Body of pancreas (tissue), 4 donors: Measurements from ENCODE around the gene METRNL. TPM values are rescaled to one million over a fixed set of nuclear protein-coding genes. Genes with fewer than 3 reads are reported as not detected.

Experiments
- ATAC-seq: fragments of 150-250 bp; one replicate; pipeline ENCODE4 v1.9.1; 2016
- DNase-seq, 4 donors: peaks; one replicate each; pipeline ENCODE4 v3.0.0-alpha.2; 2019
- H3K27ac ChIP-seq, 4 donors: fragments of 200-600 bp; sonication (generic); 1 replicate in 3 of 4; 2 replicates in 1 of 4; pipeline versions ENCODE4 v1.5.1 to v1.6.1; 2016 to 2019; ENCODE audit warnings: mild to moderate bottlenecking in 1 of 4, mixed read lengths in 1 of 4, moderate library complexity in 1 of 4
- H3K27me3 ChIP-seq, 2 donors: fragments of 200-600 bp; sonication (generic); one replicate each; pipeline ENCODE4 v1.6.0; 2016; ENCODE audit warnings: mild to moderate bottlenecking in 1 of 2
- H3K36me3 ChIP-seq, 2 donors: fragments of 200-600 bp; sonication (generic); replicated peaks in 1 of 2; 2 replicates each; pipeline ENCODE4 v1.5.1; 2016; ENCODE audit warnings: low read depth in 2 of 2; ENCODE audit not compliant: insufficient read depth in 1 of 2
- H3K4me1 ChIP-seq: fragments of 200-600 bp; sonication (generic); one replicate; pipeline ENCODE4 v1.6.0; 2016
- H3K4me3 ChIP-seq, 2 donors: fragments of 200-600 bp; sonication (generic); 1 replicate in 1 of 2; 2 replicates in 1 of 2; pipeline ENCODE4 v1.5.1; 2016 to 2019
- H3K9me3 ChIP-seq, 3 donors: fragments of 200-600 bp; sonication (generic); 1 replicate in 2 of 3; 2 replicates in 1 of 3; pipeline ENCODE4 v1.5.1; 2016
- POLR2A ChIP-seq, 3 donors: fragments of 450-650 bp; IDR thresholded peaks; one replicate each; pipeline ENCODE4 v1.6.1; 2016; ENCODE audit warnings: antibody characterized with exemption in 3 of 3, mild to moderate bottlenecking in 2 of 3
- whole genome bisulfite sequencing, 2 donors: methylation state at CpG; one replicate each; pipeline ENCODE4 v1.1.5; 2017; 5-methylcytosine and 5-hydroxymethylcytosine counted together
- intact Hi-C: fragments of 100-400 bp; cut with DNase I; formaldehyde crosslinking; loops from one replicate; pipeline ENCODE4 v1.15.1; 2023
- total RNA-seq, 2 donors: library from RNA; depleted of rRNA; stranded (reverse); fragments of >200 nt; gene quantifications; one replicate each; pipeline ENCODE4 v1.1.0, GENCODE V29; 2016
- TF ChIP-seq, protein P1 (sequence below), 7 experiments: fragments of 450-650 bp in 4 of 7; fragments of 200-600 bp in 3 of 7; sonication (generic) in 3 of 7; IDR thresholded peaks; one replicate each; pipeline ENCODE4 v1.5.1; 2016 to 2019; ENCODE audit warnings: antibody characterized with exemption in 7 of 7

Gene METRNL
- total RNA-seq, 2 donors from 2014 or later = 21.3 to 26.4 TPM

DNA sequence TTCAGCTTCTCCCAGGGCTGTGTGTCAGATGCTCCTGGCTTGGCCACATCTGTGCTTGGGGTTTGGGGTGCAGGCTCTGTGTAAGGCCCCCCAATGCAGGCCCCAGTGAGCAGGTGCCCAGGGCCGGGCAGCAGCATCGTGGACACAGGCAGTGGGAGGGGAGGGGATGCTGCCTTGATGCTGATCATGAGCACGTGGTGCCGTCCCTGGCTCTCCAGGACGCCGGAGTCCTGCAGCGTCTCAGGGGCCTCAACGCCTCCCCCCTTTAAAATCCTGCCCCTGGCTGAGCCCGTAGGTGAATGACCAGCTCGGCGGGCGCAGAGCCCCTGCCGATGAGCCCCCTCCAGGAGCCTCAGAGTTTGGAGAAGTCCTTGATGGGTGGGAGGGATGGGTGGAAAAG is 9.0 kb downstream of the METRNL start:
- intact Hi-C loops = no loop called here
- DNase-seq (no peak), ATAC-seq (no peak)
- Histone ChIP-seq H3K36me3 (no peaks in the 10 kb centered on the region), H3K9me3 (no peaks in the 10 kb centered on the region), H3K27ac (no peak overlapping the region), H3K4me3 (no peak overlapping the region), H3K27me3 (no peaks in the 10 kb centered on the region), H3K4me1 (peaks cover 54% of the 10 kb centered on the region)
- 76 to 84% methylated on average over 5 to 13 of the region's 13 CpGs for WGBS, 2 donors
- no peak for TF ChIP-seq POLR2A (IDR thresholded peaks at IDR 0.05)
- TF ChIP-seq, protein P1, sequence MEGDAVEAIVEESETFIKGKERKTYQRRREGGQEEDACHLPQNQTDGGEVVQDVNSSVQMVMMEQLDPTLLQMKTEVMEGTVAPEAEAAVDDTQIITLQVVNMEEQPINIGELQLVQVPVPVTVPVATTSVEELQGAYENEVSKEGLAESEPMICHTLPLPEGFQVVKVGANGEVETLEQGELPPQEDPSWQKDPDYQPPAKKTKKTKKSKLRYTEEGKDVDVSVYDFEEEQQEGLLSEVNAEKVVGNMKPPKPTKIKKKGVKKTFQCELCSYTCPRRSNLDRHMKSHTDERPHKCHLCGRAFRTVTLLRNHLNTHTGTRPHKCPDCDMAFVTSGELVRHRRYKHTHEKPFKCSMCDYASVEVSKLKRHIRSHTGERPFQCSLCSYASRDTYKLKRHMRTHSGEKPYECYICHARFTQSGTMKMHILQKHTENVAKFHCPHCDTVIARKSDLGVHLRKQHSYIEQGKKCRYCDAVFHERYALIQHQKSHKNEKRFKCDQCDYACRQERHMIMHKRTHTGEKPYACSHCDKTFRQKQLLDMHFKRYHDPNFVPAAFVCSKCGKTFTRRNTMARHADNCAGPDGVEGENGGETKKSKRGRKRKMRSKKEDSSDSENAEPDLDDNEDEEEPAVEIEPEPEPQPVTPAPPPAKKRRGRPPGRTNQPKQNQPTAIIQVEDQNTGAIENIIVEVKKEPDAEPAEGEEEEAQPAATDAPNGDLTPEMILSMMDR (IDR thresholded peaks at IDR 0.05) = no peak

- no peak for ATAC-seq
- peak overlapping the region in 3 of 4 donors; percentile 6 to 57 (median 34) for H3K27ac ChIP-seq
- no peak for DNase-seq
- WGBS, 2 donors = 70 to 82% methylated on average over 4 to 15 of the region's 15 CpGs
- H3K36me3 ChIP-seq = no peaks in the 10 kb centered on the region
- no peaks in the 10 kb centered on the region for H3K9me3 ChIP-seq
- H3K4me3 ChIP-seq = no peak overlapping the region
- H3K27me3 ChIP-seq = no peaks in the 10 kb centered on the region
- H3K4me1 ChIP-seq = peaks cover 49% of the 10 kb centered on the region
- intact Hi-C loops = no loop called here
- TF ChIP-seq, protein P1 (IDR thresholded peaks at IDR 0.05) = no peak
- no peak for TF ChIP-seq POLR2A (IDR thresholded peaks at IDR 0.05)
Observed at GRCh38 chr17:83088909-83089308, 9.5 kb downstream of the METRNL start.

- Histone ChIP-seq H3K4me3 (no peak overlapping the region), H3K27me3 (no peaks in the 10 kb centered on the region), H3K36me3 (peaks cover 0 to 2% of the 10 kb centered on the region in 2 donors), H3K4me1 (peaks cover 43% of the 10 kb centered on the region), H3K27ac (peak overlapping the region; percentile 25 to 57 (median 44)), H3K9me3 (no peaks in the 10 kb centered on the region)
- intact Hi-C loops = no loop called here
- 65 to 69% methylated on average over 33 to 45 of the region's 47 CpGs for WGBS, 2 donors
- no peak for ATAC-seq
- no peak for TF ChIP-seq POLR2A (IDR thresholded peaks at IDR 0.05)
- TF ChIP-seq, protein P1 (IDR thresholded peaks at IDR 0.05) = no peak
- no peak for DNase-seq
Observed at GRCh38 chr17:83089328-83090132, 10.1 kb downstream of the METRNL start.

DNA sequence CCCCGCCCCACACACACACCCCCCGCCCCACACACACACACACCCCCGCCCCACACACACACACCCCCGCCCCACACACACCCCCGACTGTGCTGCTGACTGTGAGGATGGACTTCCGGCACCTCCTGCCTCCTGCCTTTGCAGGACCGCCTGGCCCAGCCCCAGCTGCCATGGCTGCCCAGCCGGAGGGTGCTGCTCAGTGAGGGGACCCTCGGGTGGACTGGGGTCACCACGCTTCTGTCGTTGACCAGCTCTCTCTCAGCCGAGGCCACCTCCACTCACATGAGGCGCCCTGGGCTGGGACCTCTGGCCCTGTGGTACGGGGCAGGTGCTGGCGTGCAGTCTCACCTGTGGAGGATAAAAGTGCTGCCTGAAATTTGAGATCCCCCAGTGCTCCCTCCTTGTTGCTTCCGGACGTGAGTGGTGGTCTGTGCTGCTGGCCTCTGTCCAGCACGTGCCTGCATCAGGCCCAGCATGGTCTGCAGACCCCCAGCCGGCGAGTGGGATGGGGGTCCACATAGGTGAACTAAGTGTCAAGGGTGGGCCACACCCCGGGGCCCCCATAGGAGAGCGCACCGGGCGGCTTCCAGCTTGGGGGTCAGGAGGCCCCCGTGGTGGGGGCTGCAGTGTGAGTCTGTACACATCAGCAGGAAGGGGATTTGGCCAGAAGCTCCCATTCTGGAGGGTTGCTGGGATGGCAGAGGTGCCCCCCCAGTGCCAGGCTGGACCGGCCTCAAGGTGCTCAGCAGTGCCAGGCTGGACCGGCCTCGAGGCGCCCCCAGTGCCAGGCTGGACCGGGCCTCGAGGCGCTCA is 11.2 kb downstream of the METRNL start:
- DNase-seq (no peak), ATAC-seq (no peak)
- Histone ChIP-seq H3K36me3 (peaks cover 0 to 11% of the 10 kb centered on the region in 2 donors), H3K27ac (peak overlapping the region; percentile 83 to 93 (median 92)), H3K4me3 (no peak overlapping the region), H3K9me3 (no peaks in the 10 kb centered on the region), H3K4me1 (peaks cover 41% of the 10 kb centered on the region), H3K27me3 (no peaks in the 10 kb centered on the region)
- WGBS, 2 donors = 53 to 64% methylated on average over 10 to 26 of the region's 32 CpGs
- TF ChIP-seq, protein P1 (IDR thresholded peaks at IDR 0.05) = no peak
- intact Hi-C loops = no loop called here
